T-helper 2 cell treated with Interferon-gamma antibody and Interleukin-4, amounts not matched to agents 100 ng/mL and 5 ng/mL, for 36 hours (primary cell): ENCODE data around the gene CASTOR2. TPM values are rescaled to one million over a fixed set of nuclear protein-coding genes. Genes with fewer than 3 reads are reported as not detected.
"Not testable (repeated sequence)": the region's sequence is repeated elsewhere in the genome, so short reads cannot be mapped to it uniquely, and the experiment has no call there.

ENCODE experiments used
- intact Hi-C: fragments of 100-400 bp; cut with micrococcal nuclease; formaldehyde crosslinking; loops from one replicate; pipeline ENCODE4 v1.15.1; 2023
- total RNA-seq: library from RNA; stranded (reverse); gene quantifications from 2 replicates; pipeline ENCODE4 v1.2.3, GENCODE V29; 2022

Gene CASTOR2
- total RNA-seq, 1 donor from 2014 or later = 3.7 TPM

- intact Hi-C loops = no loop called here
These were observed 86.0 kb downstream of the CASTOR2 start for GRCh38 chr7:75050501-75050900.

DNA sequence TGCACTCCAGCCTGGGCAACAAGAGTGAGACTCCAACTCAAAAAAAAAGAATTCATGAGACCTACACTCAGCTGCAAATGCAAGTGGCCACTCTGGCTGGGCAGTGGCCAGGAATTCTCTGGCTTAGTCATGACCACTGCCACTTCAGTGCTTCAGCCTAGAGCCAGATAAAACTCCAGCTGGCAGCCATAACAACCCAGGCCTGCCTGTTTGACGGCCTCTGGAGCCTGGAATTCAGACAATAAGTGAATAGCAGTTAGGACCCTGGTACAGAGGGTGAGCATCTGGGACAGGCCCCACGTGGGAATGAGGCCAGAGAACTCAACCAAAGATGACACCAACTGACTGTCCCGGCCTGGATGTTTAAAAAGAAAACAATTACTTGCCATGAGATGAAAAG lies 90.2 kb downstream of the CASTOR2 start:
- intact Hi-C loops = no loop called here

DNA sequence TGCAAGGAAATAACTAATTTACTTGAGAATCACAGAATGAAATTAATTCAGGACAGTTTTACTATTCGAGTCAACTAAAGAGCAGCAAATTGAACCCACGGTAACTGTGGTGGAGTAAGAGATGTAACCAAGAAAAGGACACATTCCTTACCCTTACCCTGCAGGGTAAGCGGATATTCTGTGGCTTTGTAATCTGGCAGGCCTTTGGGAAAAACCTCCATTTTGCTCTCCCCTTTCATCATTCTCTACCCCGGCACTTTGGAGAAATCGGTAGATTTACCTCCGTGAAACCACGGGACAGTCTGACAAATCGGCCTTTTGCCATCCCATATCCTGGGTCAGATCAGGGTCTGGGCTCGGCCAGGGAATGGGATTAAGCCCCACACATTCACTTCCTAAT lies 90.7 kb downstream of the CASTOR2 start:
- intact Hi-C loops = no loop called here

- intact Hi-C loops = no loop called here
These were observed 91.6 kb downstream of the CASTOR2 start for GRCh38 chr7:75055830-75056772.

GRCh38 chr7:75058406-75058805 lies 93.9 kb downstream of the CASTOR2 start:
- intact Hi-C loops = no loop called here

- intact Hi-C loops = no loop called here
These were observed 99.8 kb downstream of the CASTOR2 start for GRCh38 chr7:75064291-75064690.

GRCh38 chr7:75064801-75065200 lies 100.3 kb downstream of the CASTOR2 start:
- intact Hi-C loops = no loop called here

- intact Hi-C loops = no loop called here
These were observed 102.0 kb downstream of the CASTOR2 start for GRCh38 chr7:75066521-75066920.

GRCh38 chr7:75072981-75073283 lies 108.4 kb downstream of the CASTOR2 start:
- intact Hi-C loops = no loop called here

DNA sequence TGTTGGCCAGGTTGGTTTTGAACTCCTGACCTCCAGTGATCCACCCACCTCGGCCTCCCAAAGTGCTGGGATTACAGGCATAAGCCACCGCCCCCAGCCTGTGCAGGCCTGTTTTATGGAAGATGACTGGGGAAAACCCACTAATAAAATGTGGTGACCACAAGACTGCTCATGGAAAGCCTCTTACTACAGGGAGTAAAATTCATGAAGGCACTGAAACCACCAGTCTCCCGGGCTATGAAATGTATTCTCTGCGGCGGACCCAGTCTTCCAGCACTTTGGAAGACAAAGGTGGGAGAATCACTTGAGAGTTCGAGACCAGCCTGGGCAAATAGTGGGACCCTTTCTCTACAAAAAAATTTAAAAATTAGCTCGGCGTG lies 109.7 kb downstream of the CASTOR2 start:
- intact Hi-C loops = not testable (repeated sequence)

Other genes starting within 250 kb of the CASTOR2 start
- gene NCF1, start 190.7 kb upstream of the CASTOR2 start, total RNA-seq = 1.4 and 2.2 TPM in 2 replicates
- 14.5 and 16.5 TPM in 2 replicates for gene GTF2IRD2, start 113.1 kb upstream of the CASTOR2 start, total RNA-seq
- gene RCC1L, start 109.1 kb downstream of the CASTOR2 start, total RNA-seq = 47.1 and 51.3 TPM in 2 replicates
- gene GTF2IRD2B, start 127.9 kb downstream of the CASTOR2 start, total RNA-seq = 17.8 and 21.2 TPM in 2 replicates